ENCODE data around the gene ATXN10. TPM values are rescaled to one million over a fixed set of nuclear protein-coding genes. Genes with fewer than 3 reads are reported as not detected.

Gene ATXN10
- total and polyA plus RNA-seq, 2 experiments from 2014 or later = 99.0 to 163 TPM

DNA sequence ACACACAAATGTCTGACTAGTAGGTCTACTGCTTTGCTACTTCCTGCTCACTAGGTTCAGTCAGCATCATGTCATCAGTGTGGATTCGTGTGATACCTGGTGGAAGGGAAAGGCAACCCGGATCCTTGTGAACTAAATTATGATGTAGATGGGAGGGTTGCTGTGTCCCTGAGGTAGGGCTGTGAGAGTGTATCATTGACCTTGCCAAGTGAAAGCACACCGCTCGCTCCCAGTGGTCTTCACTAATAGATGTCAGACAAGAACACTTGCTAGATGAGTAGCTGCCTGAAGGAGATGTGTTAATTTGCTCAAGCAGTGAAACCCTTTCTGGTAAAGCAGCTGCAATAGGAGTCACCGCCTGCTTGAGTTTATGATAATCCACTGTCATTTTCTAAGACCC is 185.9 kb downstream of the ATXN10 start:
- Mint-ChIP-seq H3K9me3 (no peaks in the 10 kb centered on the region), H3K4me1 (peaks cover 3% of the 10 kb centered on the region; the same call in 2 of the 3 replicates), H3K4me3 (no peak overlapping the region), H3K36me3 (ENCODE audit: low read depth) (peaks cover 15% of the 10 kb centered on the region), H3K27ac (no peak overlapping the region), H3K27me3 (ENCODE audit: insufficient read depth, low read depth, poor library complexity) (peaks cover 12% of the 10 kb centered on the region)
- peaks cover 1% of the 10 kb centered on the region; the same call in 1 of the 2 replicates for H3K36me3 ChIP-seq (ENCODE audit: insufficient read depth)
- H3K4me2 ChIP-seq = no peak overlapping the region
- no peaks in the 10 kb centered on the region for H3K79me2 ChIP-seq (replicated peaks; ENCODE audit: insufficient read depth)
- H3F3A ChIP-seq (replicated peaks; ENCODE audit: low read depth) = no peaks in the 10 kb centered on the region
- peaks cover 3% of the 10 kb centered on the region; the same call in 1 of the 2 replicates for H4K20me1 ChIP-seq (replicated peaks; ENCODE audit: insufficient read depth)
- H3K27me3 ChIP-seq (ENCODE audit: insufficient read depth) = no peaks in the 10 kb centered on the region
- TF ChIP-seq, protein P1, sequence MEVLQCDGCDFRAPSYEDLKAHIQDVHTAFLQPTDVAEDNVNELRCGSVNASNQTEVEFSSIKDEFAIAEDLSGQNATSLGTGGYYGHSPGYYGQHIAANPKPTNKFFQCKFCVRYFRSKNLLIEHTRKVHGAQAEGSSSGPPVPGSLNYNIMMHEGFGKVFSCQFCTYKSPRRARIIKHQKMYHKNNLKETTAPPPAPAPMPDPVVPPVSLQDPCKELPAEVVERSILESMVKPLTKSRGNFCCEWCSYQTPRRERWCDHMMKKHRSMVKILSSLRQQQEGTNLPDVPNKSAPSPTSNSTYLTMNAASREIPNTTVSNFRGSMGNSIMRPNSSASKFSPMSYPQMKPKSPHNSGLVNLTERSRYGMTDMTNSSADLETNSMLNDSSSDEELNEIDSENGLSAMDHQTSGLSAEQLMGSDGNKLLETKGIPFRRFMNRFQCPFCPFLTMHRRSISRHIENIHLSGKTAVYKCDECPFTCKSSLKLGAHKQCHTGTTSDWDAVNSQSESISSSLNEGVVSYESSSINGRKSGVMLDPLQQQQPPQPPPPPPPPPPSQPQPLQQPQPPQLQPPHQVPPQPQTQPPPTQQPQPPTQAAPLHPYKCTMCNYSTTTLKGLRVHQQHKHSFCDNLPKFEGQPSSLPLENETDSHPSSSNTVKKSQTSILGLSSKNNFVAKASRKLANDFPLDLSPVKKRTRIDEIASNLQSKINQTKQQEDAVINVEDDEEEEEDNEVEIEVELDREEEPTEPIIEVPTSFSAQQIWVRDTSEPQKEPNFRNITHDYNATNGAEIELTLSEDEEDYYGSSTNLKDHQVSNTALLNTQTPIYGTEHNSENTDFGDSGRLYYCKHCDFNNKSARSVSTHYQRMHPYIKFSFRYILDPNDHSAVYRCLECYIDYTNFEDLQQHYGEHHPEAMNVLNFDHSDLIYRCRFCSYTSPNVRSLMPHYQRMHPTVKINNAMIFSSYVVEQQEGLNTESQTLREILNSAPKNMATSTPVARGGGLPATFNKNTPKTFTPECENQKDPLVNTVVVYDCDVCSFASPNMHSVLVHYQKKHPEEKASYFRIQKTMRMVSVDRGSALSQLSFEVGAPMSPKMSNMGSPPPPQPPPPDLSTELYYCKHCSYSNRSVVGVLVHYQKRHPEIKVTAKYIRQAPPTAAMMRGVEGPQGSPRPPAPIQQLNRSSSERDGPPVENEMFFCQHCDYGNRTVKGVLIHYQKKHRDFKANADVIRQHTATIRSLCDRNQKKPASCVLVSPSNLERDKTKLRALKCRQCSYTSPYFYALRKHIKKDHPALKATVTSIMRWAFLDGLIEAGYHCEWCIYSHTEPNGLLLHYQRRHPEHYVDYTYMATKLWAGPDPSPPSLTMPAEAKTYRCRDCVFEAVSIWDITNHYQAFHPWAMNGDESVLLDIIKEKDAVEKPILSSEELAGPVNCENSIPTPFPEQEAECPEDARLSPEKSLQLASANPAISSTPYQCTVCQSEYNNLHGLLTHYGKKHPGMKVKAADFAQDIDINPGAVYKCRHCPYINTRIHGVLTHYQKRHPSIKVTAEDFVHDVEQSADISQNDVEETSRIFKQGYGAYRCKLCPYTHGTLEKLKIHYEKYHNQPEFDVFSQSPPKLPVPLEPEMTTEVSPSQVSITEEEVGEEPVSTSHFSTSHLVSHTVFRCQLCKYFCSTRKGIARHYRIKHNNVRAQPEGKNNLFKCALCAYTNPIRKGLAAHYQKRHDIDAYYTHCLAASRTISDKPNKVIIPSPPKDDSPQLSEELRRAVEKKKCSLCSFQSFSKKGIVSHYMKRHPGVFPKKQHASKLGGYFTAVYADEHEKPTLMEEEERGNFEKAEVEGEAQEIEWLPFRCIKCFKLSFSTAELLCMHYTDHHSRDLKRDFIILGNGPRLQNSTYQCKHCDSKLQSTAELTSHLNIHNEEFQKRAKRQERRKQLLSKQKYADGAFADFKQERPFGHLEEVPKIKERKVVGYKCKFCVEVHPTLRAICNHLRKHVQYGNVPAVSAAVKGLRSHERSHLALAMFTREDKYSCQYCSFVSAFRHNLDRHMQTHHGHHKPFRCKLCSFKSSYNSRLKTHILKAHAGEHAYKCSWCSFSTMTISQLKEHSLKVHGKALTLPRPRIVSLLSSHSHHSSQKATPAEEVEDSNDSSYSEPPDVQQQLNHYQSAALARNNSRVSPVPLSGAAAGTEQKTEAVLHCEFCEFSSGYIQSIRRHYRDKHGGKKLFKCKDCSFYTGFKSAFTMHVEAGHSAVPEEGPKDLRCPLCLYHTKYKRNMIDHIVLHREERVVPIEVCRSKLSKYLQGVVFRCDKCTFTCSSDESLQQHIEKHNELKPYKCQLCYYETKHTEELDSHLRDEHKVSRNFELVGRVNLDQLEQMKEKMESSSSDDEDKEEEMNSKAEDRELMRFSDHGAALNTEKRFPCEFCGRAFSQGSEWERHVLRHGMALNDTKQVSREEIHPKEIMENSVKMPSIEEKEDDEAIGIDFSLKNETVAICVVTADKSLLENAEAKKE (CRISPR knock-in tag; IDR thresholded peaks at IDR 0.05) = no peak
- TF ChIP-seq CREB1 (CRISPR knock-in tag; IDR thresholded peaks at IDR 0.05; ENCODE audit: low read depth) = no peak
- TF ChIP-seq, protein P2, sequence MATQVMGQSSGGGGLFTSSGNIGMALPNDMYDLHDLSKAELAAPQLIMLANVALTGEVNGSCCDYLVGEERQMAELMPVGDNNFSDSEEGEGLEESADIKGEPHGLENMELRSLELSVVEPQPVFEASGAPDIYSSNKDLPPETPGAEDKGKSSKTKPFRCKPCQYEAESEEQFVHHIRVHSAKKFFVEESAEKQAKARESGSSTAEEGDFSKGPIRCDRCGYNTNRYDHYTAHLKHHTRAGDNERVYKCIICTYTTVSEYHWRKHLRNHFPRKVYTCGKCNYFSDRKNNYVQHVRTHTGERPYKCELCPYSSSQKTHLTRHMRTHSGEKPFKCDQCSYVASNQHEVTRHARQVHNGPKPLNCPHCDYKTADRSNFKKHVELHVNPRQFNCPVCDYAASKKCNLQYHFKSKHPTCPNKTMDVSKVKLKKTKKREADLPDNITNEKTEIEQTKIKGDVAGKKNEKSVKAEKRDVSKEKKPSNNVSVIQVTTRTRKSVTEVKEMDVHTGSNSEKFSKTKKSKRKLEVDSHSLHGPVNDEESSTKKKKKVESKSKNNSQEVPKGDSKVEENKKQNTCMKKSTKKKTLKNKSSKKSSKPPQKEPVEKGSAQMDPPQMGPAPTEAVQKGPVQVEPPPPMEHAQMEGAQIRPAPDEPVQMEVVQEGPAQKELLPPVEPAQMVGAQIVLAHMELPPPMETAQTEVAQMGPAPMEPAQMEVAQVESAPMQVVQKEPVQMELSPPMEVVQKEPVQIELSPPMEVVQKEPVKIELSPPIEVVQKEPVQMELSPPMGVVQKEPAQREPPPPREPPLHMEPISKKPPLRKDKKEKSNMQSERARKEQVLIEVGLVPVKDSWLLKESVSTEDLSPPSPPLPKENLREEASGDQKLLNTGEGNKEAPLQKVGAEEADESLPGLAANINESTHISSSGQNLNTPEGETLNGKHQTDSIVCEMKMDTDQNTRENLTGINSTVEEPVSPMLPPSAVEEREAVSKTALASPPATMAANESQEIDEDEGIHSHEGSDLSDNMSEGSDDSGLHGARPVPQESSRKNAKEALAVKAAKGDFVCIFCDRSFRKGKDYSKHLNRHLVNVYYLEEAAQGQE (IDR thresholded peaks at IDR 0.05; ENCODE audit: unreplicated experiment) = no peak
- no peak for TF ChIP-seq EZH2 (IDR thresholded peaks at IDR 0.05; ENCODE audit: low read depth, unreplicated experiment)
- TF ChIP-seq, protein P3, sequence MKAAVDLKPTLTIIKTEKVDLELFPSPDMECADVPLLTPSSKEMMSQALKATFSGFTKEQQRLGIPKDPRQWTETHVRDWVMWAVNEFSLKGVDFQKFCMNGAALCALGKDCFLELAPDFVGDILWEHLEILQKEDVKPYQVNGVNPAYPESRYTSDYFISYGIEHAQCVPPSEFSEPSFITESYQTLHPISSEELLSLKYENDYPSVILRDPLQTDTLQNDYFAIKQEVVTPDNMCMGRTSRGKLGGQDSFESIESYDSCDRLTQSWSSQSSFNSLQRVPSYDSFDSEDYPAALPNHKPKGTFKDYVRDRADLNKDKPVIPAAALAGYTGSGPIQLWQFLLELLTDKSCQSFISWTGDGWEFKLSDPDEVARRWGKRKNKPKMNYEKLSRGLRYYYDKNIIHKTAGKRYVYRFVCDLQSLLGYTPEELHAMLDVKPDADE (IDR thresholded peaks at IDR 0.05) = no peak
- no peak for TF ChIP-seq ZNF331 (CRISPR knock-in tag; IDR thresholded peaks at IDR 0.05; ENCODE audit: low read depth)
- TF ChIP-seq NANOG (IDR thresholded peaks at IDR 0.05; ENCODE audit: borderline replicate concordance) = no peak
- no peak for TF ChIP-seq JUNB (IDR thresholded peaks at IDR 0.05; ENCODE audit: unreplicated experiment)
- TF ChIP-seq, protein P4, sequence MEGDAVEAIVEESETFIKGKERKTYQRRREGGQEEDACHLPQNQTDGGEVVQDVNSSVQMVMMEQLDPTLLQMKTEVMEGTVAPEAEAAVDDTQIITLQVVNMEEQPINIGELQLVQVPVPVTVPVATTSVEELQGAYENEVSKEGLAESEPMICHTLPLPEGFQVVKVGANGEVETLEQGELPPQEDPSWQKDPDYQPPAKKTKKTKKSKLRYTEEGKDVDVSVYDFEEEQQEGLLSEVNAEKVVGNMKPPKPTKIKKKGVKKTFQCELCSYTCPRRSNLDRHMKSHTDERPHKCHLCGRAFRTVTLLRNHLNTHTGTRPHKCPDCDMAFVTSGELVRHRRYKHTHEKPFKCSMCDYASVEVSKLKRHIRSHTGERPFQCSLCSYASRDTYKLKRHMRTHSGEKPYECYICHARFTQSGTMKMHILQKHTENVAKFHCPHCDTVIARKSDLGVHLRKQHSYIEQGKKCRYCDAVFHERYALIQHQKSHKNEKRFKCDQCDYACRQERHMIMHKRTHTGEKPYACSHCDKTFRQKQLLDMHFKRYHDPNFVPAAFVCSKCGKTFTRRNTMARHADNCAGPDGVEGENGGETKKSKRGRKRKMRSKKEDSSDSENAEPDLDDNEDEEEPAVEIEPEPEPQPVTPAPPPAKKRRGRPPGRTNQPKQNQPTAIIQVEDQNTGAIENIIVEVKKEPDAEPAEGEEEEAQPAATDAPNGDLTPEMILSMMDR (conservative IDR thresholded peaks at IDR 0.05; ENCODE audit: low read depth in 2 of 2) = no peak
- no peak for TF ChIP-seq POLR2AphosphoS5 (IDR thresholded peaks at IDR 0.05; ENCODE audit: low read depth)
- no peak for TF ChIP-seq STAT1 (IDR thresholded peaks at IDR 0.05; ENCODE audit: unreplicated experiment)
- TF ChIP-seq EZH2phosphoT487 (IDR thresholded peaks at IDR 0.05; ENCODE audit: unreplicated experiment) = no peak
- TF ChIP-seq ZNF114 (CRISPR knock-in tag; IDR thresholded peaks at IDR 0.05) = no peak
- DNase-seq (ENCODE audit: low spot score) = no peak
- no peaks in the 10 kb centered on the region for H3K9me2 ChIP-seq (ENCODE audit: insufficient read depth)
- no peaks in the 10 kb centered on the region for H3K4me1 ChIP-seq (ENCODE audit: insufficient read depth)
- H3K27ac ChIP-seq (ENCODE audit: low read depth) = no peak overlapping the region
- ATAC-seq = no peak
- H3K4me3 ChIP-seq = no peak overlapping the region
- no peak overlapping the region for H2AFZ ChIP-seq

Data from GM23338 (cell line).